A204.1 (cell line): Measurements from ENCODE around the gene HVCN1.
"Not testable (repeated sequence)": the region's sequence is repeated elsewhere in the genome, so short reads cannot be mapped to it uniquely, and the experiment has no call there.

Experiments used
- FAIRE-seq: peaks from 2 replicates; lab custom pipeline; 2012; peaks lifted over from hg19 to GRCh38; lab: Jason Lieb, UNC

Gene HVCN1

DNA sequence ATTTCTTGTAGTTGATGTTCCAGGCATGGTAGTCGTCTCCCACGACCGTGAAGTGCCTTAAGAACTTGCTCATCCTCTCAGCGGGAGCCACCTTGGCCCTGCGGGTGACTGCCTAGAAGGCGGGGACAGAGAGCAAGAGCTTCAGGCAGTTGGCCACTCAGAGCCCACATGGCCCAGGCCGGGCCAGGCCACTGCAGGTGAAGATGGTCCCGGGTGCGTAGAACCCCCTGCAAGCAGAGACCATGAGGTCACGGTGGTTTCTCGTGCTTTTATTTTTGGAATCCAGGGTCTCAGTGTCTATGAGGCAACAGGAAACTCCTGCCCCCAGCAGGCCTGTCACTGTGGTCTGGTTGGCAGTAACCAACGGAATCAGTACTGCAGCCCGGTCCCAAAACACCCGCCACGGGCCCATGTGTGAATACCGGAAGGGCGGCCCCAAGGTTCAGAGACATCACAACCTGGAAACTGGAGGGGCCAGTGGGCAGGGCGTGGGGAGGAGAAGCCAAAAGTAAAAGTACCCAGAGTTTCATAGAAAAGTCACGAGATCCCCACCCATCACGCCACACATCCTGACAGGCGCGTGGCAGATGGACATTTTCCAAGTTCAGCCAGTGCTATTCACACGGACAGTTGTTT, 27.5 kb downstream of the HVCN1 start:
- no peak for FAIRE-seq

DNA sequence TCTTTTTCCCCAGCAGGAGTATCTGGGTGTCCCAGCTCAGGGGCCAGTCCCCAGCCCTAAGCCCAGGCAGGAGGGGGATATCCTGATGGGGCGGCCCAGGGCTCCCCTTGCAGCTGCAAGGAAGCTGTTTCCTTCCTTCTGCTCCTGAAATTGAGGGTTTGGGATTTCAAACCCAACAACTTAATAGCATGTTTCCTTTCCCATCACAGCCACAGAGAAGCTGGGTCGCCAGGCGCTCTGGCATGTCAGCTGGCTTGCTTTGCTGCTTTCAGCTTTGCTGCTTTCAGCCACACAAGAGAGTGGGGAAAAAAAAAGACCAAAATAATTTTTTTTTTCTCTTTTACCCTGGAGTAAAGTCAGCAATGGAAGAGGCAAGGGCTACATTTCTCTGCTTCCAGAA, 30.0 kb downstream of the HVCN1 start:
- FAIRE-seq = no peak

DNA sequence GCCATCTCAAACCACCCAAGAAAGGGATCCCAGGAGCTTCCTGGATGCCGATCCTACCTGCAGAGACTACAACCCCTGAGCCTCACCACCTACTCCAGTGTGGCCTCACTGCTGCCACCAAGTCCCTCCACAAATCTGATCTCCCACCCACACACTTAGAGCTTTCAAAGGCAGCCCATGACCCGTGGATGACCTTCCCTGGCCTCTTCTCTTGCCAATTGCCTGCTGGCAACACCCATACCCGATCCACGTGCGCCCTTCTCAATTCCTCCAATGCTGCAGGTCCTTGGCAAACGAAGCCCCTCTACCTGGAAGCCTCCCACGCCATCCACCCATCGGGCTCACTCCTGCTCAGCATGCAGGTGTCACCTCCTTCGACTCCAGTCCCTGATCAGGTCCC, 30.7 kb downstream of the HVCN1 start:
- no peak for FAIRE-seq

DNA sequence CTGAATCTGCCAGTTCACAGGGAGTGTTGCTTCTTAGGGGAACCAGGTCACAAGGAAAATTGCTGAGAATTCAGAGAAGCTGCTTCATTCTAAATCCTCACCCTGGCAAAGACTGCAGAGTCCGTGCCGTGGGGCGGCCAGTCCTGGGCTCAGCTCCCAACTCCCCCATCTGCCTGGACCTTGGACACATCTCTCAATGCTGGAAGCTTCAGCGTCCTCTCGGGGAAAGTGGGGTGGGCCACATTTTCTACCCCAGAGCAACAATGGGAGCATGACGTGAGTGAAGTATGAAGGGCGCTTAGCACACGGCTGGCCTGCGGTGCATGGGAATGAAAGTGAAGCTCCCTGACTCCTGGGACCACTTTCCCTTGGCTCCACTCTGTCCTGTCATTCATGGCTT, 31.2 kb downstream of the HVCN1 start:
- no peak for FAIRE-seq

DNA sequence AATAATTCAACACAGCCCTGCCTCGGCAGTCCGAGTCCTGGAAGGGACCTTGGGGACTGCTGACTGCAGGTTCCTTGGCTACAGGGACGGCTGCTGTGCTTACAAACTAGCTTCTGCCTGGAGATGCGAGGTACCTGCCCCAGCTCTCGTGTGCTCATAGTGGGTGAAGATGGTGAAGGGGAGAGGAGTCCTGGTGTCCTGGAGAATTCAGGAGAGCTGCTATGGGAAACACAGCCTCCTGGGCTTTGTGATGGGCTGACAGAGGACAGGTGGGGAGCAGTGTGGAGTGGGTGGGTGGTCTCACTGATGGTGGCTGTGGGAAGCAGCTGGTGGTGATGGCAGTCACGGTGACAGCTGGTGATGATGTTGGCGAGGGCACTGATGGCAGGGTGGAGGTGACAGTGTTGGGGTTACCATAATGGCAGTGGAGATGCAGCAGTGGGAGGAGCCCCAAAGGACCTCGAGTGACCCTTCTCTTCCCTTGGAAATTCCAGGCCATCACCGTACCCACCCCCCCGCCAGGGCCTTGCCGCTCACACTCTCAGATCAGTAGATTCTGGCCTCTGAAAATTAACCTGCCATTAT, 32.8 kb downstream of the HVCN1 start:
- no peak for FAIRE-seq

DNA sequence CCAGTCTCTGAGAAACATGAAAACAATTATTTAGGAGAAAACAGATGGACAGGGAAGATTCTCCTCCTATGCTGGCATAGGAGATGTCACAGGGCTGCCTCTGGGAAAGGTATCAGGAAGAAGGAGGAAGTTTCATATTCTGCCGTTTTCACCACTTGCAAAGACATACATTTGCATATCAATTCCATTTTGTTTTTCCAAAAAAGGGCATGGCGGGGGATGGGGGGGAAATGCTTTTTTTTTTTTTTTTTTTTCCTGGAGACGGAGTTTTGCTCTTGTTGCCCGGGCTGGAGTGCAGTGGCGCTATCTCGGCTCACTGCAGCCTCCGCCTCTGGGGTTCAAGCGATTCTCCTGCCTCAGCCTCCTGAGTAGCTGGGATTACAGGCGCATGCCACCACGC, 34.7 kb downstream of the HVCN1 start:
- FAIRE-seq = not testable (repeated sequence)

DNA sequence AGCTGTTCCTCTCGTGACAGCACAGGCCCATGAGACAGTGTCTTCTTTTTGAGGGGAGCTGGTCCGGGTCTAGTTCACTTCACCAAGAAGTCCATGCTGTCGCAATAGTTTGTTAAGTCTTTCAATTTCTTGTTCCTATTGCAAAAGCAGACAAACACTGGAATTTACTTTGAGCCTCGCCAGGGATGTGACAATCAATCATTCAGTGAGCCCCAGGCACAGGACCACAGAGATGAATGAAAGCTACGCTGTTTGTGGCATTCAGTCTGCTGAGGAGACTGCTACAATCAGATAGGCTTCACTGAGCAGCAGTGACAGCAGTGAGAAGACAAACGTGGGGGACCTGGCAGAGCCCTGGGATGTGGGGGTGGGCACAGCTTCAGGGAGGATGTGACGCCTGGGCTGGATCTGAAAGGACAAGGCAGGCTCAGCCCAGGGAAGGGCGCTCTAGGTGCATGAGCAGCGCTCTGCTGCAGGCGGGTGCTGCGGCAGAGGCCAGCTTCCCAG, 39.5 kb downstream of the HVCN1 start:
- no peak for FAIRE-seq

DNA sequence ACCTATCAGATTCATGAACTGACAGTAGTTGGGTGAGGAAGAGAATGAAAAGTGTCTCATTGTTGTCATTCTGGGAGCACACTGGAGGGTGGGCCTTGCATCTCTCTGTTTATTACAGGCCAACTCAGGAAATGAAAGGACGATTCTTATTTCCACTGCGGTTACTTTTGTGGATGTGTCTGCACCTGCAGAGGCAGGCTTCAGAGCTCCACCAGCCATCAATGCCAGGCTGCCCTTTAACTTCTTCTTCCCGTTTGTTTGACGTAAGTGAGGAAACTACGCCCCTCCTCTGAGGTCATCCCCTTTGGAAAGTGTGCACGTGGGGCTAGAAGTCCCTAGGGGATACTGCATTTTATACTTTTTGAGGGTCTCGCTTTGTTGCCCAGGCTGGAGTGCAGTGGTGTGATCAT, 41.3 kb downstream of the HVCN1 start:
- FAIRE-seq = no peak

DNA sequence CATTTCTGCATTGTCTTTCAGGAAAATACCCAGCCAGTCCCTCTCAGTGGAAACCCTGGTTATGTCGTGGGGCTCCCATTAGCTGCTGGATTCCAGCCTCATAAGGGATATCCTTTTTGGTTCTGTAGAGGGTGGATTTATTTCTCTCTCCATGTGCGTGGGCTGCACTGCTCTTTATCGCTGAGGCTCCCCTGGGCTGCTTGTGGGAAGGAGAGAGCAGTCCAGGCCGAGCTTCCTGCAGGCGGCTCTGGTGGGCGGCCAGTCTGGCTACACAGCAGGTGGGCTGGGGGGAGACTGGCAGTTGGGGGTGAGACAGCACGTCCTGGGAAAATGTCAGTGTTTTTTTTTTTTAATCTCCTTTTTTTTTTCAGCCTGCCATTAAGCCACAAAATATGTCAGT, 47.4 kb downstream of the HVCN1 start:
- FAIRE-seq = no peak

DNA sequence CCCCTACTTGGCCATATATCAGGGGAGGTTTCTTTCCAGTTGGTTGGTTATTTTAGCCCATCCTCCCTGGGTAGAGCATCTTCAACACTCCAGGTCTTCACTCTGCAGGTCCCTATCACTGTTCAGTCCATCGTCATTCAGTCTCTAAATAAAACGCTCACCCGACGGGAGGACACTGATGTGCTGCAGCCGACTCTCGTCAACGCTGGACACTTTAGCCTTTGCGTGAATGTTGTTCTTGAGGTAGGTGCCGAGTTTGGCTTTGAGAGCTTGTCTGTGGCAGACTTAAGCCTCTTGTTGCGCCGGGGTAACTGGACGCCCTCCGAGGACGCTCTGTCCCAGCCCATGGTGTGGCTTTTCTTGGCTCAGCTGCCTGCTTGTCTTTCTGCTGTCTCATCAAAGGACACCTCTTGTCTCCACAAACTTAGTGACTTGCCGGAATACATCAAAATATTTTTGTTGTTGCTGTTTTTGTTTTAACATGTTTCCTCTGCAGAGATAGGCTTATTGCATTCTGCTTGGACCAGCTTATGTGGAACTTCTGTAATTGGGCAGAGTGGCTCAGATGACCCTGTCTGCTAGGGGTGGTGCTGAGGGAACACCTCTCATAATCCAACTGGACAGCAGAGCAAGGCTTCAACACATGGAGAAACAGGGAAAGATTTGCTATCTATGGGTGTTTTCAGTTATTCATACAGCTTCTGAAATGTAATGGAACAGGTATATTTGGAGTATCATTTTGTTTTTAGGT, 48.5 kb downstream of the HVCN1 start:
- FAIRE-seq = no peak

DNA sequence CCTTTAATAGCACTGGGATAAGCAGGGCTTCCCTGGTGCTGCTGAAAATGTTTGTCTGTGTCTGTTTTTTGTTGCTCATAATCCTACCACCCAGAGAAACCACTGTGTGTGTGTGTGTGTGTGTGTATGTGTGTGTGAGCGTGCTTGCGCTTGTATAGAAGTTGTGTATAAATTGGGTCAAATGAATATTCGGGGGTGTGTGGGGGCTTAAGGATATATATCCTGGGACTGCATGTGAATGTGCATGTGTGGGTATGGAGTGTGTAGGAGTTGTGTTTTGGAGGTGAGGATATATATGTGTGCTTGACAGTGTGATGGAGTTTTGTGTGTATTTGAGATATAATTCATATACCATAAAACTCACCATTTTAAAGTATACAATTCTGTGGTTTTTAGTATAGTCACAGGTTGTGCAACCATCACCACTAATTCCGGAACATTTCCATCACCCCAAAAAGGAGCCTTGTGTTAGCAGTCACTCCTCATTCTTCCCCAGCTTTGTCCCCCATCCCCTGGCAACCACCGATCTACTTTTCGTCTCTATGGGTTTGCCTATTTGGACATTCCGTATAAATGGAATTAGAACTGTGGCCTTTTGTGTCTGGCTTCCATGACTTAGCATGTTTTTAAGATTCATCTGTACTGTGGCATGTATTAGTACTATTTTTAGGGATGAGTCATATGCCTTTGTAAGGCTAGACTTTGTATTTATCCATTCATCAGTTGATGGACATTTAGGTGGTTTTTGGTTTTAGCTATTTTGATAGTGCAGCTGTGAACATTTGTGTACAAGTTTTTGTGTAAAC, 49.4 kb downstream of the HVCN1 start:
- FAIRE-seq = no peak

DNA sequence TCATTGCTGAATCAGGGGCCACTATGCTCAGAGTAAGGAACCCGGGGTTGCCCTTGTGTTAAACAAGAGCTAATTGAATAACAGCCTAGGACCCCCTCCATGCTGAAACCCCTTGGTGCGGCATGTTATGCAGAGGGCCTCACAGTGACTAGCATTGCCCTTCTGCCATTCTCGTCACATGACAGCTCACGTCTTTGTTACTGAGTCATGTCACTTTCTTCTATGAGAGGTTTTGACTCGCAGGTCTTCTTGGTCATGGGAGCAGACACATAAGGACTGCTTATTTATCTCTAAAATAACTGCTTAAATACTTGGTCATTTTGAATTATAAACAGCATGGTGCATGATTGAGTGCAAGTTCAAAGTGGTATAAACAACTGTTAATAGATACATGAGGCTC, 50.1 kb downstream of the HVCN1 start:
- no peak for FAIRE-seq

DNA sequence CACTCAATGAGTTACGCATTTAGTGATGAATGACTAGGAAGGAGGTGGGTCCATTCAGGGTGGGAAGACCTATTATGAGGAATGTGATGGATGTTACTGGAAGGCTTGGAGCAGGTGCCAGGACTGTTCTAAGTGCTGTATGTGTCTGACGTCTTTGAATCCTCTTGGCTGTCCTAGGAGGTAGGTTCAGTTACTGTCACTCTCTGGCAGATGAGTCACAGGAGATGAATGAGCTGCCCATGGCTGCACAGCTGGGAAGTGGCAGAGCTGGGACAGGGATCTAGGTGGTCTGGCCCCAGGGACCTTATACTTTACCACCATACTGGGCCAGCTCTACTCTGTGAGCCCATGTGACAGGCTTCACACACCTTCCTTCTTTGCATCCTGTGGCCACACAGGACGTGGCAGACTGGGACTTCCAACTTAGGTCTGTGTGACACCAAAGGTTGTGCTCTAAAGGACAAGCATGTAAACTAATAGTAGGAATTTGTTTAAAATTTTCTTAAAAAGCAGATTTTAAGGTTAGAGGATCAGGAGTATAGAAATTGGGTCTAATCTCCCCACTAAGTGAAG, 51.0 kb downstream of the HVCN1 start:
- FAIRE-seq = no peak

DNA sequence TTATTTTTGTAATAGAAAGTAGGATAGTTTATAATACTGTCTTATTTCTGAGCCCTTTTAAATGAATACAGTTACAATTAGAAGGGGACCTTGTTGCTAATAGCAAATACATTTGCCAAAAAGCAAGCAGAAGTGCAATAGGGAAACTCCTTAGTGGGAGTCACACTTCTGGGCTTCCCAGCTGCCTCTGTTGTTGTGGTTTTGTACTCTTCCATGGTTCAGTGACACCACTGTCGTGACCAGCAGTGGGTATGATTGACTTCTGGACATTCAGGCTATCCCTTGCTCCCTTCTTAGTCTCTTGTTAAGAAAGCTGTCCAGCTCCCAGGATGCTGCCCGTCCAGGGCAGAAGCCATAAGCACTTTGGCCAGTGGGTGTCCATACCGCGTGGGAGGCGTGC, 52.4 kb downstream of the HVCN1 start:
- no peak for FAIRE-seq

DNA sequence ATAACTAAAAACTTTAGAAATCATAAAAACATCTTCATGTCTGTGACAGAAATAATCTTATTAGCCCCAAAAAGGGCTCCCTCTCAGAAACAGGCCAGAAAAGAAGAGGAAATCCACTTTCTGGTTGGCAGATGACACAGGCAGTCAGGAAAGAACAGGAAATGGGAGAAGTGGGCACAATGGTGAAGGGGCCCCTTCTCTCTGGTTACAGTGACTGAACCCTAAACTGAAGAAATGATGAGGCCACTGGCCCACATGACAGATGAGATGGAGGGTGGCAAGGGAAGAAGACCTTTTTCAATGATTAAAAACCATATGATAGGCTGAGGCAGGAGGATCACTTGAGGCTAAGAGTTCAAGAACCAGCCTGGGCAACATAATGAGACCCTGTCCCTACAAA, 53.9 kb downstream of the HVCN1 start:
- no peak for FAIRE-seq

DNA sequence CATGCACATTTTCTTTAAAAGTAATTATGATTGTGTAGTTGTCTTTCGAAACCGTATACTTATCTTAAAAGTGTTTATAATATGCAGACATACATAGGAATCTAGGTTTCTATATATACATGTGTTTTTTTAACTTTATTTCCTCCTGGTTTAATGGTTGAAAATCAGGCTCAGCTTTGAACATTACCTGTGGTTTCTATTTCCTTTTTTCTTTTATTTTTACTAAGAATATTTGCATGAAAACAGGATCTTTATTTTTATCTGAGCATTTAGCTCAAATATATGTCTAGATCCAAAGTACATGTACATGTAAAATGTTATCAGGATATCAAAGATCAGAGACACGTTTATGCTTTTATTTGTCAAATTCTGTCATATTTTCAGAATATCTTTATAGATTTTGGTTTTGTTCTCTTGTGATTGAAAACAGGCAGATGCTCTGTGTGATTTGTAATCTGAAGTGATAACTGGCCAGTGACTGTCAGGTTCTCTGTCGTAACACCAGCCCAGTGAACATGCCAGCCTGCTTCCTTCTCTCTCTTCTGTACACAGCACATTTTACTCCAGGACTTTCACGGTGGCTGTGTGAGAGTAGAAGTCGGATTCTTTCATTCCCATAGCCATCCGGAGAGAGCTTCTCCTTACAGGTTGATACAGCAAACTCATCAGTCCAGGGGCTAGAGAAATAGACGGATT, 61.3 kb downstream of the HVCN1 start:
- no peak for FAIRE-seq

DNA sequence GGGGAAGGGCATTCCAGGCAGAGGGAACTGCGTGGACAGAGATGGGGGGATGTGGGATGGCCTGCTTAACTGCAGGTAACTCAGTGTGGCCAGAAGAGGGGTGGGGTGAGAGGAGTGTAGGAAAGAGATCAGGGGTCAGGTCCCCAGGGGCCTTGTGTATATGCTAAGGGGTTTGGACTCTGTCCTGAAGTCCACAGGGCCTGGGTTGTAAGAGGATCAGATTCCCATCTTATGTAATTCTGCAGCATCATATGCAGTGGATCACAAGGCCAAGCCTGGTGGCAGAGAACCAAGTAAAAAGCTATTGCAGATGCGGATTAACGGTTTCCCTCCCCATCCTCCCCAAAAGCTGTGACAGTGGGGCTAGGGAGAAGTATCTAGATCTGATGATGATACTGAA, 66.3 kb downstream of the HVCN1 start:
- FAIRE-seq = no peak

DNA sequence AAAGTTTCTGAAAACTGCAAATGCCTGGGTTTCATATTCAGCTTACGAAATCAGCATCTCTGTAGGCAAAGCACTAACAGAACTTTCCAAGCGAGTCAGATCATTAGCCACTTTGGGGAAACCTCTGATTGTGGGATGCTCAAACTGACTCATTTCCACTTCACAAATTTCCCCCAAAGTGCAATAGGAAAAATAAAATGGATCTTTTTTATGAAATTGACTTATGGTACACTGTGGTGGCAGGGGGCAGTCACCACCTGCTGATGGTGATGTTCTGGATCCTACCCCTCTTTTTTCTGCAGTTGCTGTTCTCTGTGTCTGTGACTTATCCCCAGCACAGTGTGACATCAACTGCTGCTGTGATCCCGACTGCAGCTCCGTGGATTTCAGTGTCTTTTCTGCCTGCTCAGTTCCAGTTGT, 69.4 kb downstream of the HVCN1 start:
- FAIRE-seq = no peak

DNA sequence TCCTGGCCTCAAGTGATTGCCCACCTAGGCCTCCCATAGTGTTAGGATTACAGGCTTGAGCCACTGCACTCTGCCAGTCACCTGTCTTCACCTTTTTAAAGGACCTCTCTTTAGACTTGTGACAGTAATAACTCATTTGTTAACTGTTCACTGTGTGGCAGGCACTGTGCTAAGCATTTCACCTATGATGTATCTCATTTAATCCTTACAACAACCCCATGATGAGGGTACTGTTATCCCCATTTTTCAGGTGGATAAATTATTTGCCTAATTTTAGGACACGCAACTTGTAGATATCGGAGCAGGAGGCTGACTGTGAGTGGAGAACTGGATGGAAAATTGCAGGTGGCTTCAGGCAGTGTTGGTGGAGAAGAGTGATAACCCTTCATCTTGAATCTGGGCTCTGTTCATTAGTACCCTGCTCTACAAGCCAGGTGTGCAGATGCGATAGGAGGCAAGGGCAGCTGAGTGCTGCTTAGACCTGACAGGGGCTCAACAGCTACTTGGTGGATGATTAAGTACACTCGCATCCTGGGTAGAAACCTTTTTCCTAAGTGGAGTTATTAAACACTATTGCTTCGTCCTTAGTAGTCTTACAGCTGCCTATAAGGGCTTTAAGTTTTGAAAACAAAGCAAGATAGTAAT, 72.3 kb downstream of the HVCN1 start:
- no peak for FAIRE-seq

DNA sequence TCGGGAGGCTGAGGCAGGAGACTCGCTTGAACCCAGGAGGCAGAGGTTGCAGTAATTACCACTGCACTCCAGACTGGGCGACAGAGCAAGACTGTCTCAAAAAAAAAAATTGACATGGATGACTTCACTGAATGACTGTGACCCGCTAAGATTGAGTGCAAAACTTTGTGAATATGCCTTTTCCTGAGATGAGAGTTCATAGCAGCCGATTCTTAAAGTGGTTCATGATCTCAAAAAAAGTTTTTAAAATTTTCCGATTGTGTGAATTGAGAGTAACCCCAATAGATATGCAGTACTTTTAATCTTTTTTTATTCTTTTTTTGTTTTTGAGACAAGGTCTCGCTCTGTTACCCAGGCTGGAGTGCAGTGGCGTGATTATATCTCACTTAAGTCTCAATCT, 73.7 kb downstream of the HVCN1 start:
- FAIRE-seq = no peak
